Fibroblast of upper back skin (primary cell): ENCODE measurements around the gene BTBD1.
"Not testable (repeated sequence)": the region's sequence is repeated elsewhere in the genome, so short reads cannot be mapped to it uniquely, and the experiment has no call there.

Experiments
- DNase-seq: peaks from one replicate; pipeline ENCODE4 v3.0.0-alpha.2; 2013

BTBD1 gene

DNA sequence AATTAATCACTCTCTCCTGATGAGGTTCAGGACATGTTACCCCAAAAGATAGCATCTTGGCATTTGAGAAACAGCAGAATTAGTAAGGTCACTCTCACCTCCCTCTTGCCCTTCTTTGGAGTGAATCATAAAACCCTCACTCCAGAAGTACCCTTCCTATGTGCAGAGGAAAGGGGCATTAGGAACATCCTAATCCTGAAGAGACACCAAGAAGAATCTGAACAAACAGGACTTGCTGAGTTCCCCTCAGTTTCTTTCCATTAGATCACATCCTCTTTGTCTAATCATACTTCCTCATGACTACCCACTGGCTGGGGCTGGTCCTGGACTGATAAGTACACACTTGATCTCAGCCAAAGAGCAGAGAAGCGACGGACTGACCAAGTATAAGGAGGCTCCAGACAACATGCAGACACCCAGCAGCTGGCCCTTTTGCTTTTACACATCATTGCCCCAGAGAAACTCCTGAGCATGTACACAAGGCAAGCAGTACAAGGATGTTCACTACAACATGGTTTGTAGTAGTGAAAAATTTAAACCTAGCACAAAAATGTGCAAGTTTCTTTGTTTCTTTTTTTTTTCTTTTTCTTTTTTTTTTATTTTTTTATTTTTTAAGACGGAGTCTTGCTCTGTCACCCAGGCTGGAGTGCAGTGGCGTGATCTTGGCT lies 25.4 kb upstream of the BTBD1 start:
- DNase-seq = no peak

DNA sequence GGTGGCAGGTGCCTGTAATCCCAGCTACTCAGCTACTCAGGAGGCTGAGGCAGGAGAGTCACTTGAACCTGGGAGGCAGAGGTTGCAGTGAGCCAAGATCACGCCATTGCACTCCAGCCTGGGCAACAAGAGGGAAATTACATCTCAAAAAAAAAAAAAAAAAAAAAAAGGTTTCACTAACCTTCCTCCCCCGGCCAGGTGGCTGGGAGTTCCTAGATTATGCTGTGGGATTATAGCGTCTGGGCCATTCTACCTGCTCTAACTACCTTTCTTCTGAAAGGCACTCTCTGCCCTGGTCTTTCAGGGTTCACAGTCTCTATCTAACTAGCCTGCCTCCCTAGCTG lies 24.9 kb upstream of the BTBD1 start:
- not testable (repeated sequence) for DNase-seq

DNA sequence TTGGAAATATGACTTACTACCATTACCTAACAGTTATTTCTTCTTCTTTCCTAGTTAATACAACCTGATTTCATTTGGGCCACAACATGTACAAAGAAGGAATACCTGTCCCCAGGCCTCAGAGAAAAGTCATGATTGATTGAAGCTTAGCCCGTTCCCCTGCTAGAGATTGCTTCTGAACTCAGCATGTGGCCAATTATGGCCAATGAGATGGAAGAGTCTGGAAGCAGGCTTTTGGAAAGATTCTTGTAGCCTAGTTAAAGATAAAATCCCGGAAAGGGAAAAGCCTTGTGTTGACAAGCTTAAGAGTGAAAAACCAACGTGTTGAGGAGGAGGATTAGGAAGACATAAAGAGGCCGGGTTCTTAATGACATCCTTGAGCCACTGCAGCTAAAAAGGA lies 23.4 kb upstream of the BTBD1 start:
- DNase-seq = no peak

GRCh38 chr15:83088876-83089275 lies 21.8 kb upstream of the BTBD1 start:
- no peak for DNase-seq

- no peak for DNase-seq
Measured at GRCh38 chr15:83087576-83087975, 20.5 kb upstream of the BTBD1 start.

DNA sequence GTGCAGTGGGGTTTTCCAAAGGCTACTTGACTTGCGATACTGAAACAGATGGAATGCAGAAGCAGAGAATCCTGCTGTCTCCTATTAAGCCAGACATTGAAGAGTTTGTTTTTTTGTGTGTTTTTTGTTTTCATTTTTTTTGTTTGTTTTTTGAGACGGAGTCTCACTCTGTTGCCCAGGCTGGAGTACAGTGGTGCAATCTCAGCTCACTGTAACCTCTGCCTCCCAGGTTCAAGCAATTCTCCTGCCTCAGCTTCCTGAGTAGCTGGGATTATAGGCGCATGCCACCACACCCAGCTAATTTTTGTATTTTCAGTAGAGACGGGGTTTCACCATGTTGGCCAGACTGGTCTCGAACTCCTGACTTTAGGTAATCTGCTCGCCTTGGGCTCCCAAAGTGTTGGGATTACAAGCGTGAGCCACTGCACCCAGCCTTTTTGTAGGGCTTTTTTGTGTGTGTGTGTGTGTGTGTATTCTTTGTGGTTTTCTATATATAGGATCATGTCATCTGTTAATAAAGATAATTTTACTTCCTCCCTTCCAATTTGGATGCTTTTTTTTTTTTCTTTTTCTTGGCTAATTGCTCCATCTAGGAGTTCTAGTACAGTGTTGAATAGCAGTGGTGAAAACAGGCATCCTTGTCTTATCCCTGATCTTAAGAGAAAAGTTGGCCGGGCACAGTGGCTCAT lies 19.0 kb upstream of the BTBD1 start:
- DNase-seq = not testable (repeated sequence)

DNA sequence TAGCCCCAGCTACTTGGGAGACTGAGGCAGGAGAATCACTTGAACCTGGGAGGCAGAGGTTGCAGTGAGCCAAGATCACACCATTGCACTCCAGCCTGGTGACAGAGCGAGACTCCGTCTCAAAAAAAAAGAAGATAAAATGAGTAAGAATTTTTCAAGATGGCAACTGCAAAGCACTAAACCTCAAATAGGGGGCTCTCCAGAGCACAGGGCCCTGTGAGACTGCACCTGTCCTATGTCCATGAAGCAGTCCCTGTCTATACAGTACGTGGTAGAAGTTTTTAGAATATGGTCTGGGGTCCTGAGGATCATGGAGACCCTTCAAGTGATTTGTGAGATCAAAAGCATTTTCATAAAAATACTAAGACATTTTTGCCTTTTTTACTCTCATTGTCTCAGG lies 18.4 kb upstream of the BTBD1 start:
- not testable (repeated sequence) for DNase-seq

DNA sequence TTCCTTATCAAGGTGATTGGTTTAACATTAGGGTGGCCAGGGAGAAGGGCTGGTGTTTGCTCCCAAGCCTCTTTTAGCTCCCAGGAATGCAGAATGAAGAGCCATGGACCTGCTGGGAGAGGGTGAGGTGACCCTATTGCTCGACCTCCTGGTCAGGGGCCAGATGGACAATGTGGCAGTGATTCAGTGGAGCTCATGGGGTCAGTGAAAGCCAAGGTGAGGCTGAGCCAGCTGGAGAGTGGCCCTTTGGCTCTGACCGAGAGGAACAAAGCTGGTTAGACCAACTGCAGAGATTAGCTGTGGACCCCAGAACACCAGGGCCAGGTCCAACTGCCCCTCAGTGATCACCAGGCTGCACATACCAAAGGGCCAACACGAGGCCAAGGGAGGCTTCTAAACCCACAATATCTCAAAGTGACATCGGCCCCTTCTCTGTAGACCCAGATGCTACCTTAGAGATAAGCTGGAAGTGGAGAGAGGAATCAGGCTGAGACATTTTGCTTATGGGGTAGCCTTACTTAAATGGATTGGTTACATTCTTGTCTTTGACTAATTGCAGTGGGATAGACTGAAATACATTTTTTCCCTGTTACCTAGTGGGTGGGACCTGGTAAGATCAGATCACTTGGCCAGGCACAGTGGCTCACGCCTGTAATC lies 15.8 kb upstream of the BTBD1 start:
- no peak for DNase-seq

- DNase-seq = no peak
Measured at GRCh38 chr15:83081256-83082014, 14.4 kb upstream of the BTBD1 start.

- no peak for DNase-seq
Measured at GRCh38 chr15:83078712-83079111, 11.7 kb upstream of the BTBD1 start.

- no peak for DNase-seq
Measured at GRCh38 chr15:83077491-83078230, 10.6 kb upstream of the BTBD1 start.

DNA sequence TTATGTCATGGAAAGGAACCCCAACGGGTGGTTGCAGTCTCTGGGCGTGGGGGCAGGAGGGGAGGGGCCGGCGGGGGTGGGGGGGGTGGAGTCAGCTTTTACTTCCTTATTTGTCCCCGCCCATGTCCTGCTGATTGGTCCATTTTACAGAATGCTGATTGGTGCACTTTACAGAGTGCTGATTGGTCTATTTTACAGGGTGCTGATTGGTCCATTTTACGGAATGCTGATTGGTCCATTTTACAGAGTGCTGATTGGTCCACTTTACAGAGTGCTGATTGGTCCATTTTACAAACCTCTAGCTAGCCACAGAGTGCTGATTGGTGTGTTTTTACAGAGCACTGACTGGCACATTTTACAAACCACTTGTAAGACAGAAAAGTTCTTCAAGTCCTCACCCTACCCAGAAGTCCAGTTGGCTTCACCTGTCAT lies 2.2 kb upstream of the BTBD1 start:
- DNase-seq = not testable (repeated sequence)

GRCh38 chr15:83068054-83068453 lies 1.0 kb upstream of the BTBD1 start:
- no peak for DNase-seq

- DNase-seq = no peak
Measured at GRCh38 chr15:83067638-83067962, 548 bp upstream of the BTBD1 start.

GRCh38 chr15:83066034-83066733 lies 868 bp downstream of the BTBD1 start:
- DNase-seq = no peak

- DNase-seq = no peak
Measured at GRCh38 chr15:83065431-83065830, 1.6 kb downstream of the BTBD1 start.

DNA sequence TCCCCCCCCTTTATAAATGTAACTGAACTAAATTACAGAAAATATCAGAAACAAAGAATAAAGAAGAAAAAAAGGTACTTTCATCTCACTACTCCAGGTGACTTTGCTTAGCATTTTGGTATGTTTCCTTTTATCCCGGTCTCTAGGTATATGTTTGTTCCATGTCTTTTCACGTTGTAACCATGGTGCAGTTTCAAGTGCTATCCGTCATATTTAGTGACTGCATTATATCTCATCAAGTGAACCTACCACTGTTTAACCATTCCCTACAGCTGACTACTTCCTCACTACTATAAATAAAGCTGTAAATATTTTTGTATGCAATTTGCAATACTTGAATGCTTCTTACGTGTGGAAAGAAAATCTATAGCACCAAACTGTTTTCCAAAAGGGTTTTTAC lies 2.2 kb downstream of the BTBD1 start:
- no peak for DNase-seq

DNA sequence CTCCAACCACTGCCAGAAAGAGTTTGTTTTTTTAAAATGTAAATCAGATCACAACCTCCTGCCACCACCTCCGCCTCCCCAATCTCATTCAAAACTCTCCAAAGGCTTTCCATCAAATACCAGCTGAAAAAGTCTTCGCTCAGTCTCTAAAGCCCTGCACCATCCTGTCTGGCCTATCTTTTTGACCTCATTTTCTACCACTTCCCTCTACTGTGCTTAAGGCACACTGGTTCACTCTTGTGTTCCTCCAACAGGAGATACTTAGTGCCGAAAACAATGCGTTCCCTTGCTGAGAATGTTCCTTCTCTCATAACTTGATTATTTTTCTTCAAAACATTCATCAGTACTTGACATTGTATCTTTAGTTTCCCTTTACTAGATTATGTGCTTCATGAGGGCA lies 3.5 kb downstream of the BTBD1 start:
- no peak for DNase-seq

- no peak for DNase-seq
Measured at GRCh38 chr15:83062768-83063180, 4.3 kb downstream of the BTBD1 start.

GRCh38 chr15:83061680-83062079 lies 5.4 kb downstream of the BTBD1 start:
- peak; percentile 26 for DNase-seq

DNA sequence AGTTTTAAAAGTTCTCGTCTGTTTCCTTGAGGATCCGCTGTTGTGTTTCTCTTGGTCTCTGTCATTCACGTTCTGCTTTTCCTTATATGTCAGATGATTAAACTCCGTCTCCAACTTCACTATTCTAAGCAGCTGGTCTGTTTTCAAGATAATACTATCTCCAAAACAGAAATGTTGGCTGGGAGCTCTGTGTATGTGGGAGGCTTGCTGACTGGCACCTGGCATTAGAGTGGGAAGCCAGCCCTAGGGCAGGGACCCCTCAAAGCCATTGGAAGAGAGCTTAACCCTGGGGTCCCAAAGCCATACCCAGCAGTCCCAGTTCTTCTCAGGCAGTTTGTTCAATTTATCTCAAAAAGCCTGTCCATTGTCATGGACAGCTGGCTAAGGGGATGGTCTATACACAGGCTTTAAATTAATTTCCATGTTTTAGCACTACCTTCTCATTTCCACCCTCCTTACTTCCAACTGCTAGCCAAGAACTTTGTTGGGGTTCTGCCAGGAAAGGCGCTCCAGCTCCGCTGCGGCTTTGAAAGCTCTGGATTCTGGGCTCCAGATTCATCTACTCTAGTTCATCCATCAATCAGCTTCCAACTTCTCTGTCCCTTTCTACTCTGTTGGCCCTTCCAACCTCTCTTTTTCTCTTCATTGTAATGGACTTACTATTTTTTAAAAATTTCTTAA lies 9.2 kb downstream of the BTBD1 start:
- no peak for DNase-seq

DNA sequence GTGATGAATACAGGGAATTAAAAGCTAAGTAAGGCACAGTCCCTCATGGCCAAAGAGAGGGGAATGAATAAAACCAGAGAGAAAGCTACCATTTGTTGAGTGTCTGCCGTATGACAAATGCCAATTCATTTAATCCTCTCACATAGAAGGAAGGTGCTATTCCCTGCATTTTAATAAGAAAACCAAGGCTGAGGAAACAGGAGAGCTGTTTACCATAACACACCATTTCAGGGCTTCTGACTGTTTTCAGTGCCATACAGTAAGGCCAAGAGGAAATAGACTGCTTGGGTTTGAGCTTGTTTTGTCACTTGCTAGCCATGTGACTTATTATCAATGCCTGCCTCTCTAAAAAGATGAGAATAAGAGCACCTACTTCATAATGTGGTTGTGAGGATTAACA lies 10.1 kb downstream of the BTBD1 start:
- DNase-seq = no peak
